ENCODE results near the gene PACS1. TPM values are rescaled to one million over a fixed set of nuclear protein-coding genes. Genes with fewer than 3 reads are reported as not detected.
A peak's percentile ranks its signal among the peaks of the same experiment; 100 is the strongest.

PACS1 gene
- total RNA-seq, 1 experiment from 2014 or later, result 41.1 TPM

- CTCF ChIA-PET, result interaction anchor here (1.2 to 1.9 kb wide), 3 partner anchors 48 to 191 kb away, joined by 3 to 6 read pairs (median 4); partner anchors contain the start of genes BANF1 and EIF1AD
- Histone ChIP-seq H3K9me2 (ENCODE audit: insufficient read depth) (no peaks in the 10 kb centered on the region), H3K9ac (ENCODE audit: low read length) (peak overlapping the region; percentile 79), H2AFZ (ENCODE audit: low read depth, low read length, poor library complexity, severe bottlenecking) (no peak overlapping the region), H3K4me2 (ENCODE audit: low read length) (peak overlapping the region; percentile 92), H3K9me3 (ENCODE audit: control insufficient read depth in 1 of 2, insufficient read depth in 1 of 2, low read depth in 1 of 2, low read length in 2 of 2) (no peaks in the 10 kb centered on the region), H4K20me1 (ENCODE audit: insufficient read depth) (no peaks in the 10 kb centered on the region), H3K27ac (ENCODE audit: low read depth, low read length) (peak overlapping the region; percentile 83), H3K4me3 (replicated peaks in 1 of 2; ENCODE audit: low read depth in 1 of 2, low read length in 2 of 2) (peak overlapping the region in 1 of 2 experiments; percentile 79; a peak in 3 of 4 replicates), H3K27me3 (ENCODE audit: insufficient read depth, low read length) (no peaks in the 10 kb centered on the region), H3K36me3 (ENCODE audit: control insufficient read depth in 1 of 2, insufficient read depth in 2 of 2, low read length in 2 of 2) (peaks cover 12 to 14% of the 10 kb centered on the region in 2 experiments; a peak in 3 of 4 replicates), H3K79me2 (ENCODE audit: insufficient read depth, low read length) (peaks cover 33% of the 10 kb centered on the region), H3K4me1 (ENCODE audit: control insufficient read depth in 1 of 2, insufficient read depth in 2 of 2, low read length in 2 of 2) (peaks cover 21% of the 10 kb centered on the region in 2 experiments)
- TF ChIP-seq CTCF (IDR thresholded peaks at IDR 0.05 in 2 of 3, conservative IDR thresholded peaks at IDR 0.05 in 1 of 3; ENCODE audit: borderline replicate concordance in 1 of 3, insufficient read depth in 1 of 3, low read depth in 2 of 3, low read length in 2 of 3) (peak in 2 of 3 experiments; percentile 7 to 14; a peak in 1 of 6 replicates), CEBPB (IDR thresholded peaks at IDR 0.05; ENCODE audit: low read depth) (no peak)
- intact Hi-C loops (cut with micrococcal nuclease), result no loop called here
- DNase-seq (ENCODE audit: low read depth, low spot score) (no peak), ATAC-seq (no peak)
- POLR2A ChIA-PET, result interaction anchor here (1.8 kb wide), 1 partner anchor 159 kb away, joined by 5 read pairs; no protein-coding TSS in a partner anchor
- no TSS peak for BruUV-seq (replicated peaks)
- RAD21 ChIA-PET (ENCODE audit: low non-redundant PET in 1 of 2, low total read pairs in 2 of 2, uncharacterized antibody in 2 of 2, unreplicated experiment in 2 of 2), result interaction anchor here in 1 of 2 experiments (0.6 kb wide), 1 partner anchor 191 kb away, joined by 3 read pairs; no protein-coding TSS in a partner anchor
These were observed 19.4 kb upstream of the PACS1 start for GRCh38 chr11:66050581-66051231.

GRCh38 chr11:66051371-66051765 is 18.7 kb upstream of the PACS1 start:
- Histone ChIP-seq H3K36me3 (ENCODE audit: control insufficient read depth in 1 of 2, insufficient read depth in 2 of 2, low read length in 2 of 2) (peaks cover 17 to 20% of the 10 kb centered on the region in 2 experiments; a peak in 3 of 4 replicates), H3K9me2 (ENCODE audit: insufficient read depth) (no peaks in the 10 kb centered on the region), H3K4me2 (ENCODE audit: low read length) (peak overlapping the region; percentile 92), H3K9me3 (ENCODE audit: control insufficient read depth in 1 of 2, insufficient read depth in 1 of 2, low read depth in 1 of 2, low read length in 2 of 2) (no peaks in the 10 kb centered on the region), H2AFZ (ENCODE audit: low read depth, low read length, poor library complexity, severe bottlenecking) (no peak overlapping the region), H3K9ac (ENCODE audit: low read length) (peak overlapping the region; percentile 79), H3K27ac (ENCODE audit: low read depth, low read length) (peak overlapping the region; percentile 83), H3K27me3 (ENCODE audit: insufficient read depth, low read length) (no peaks in the 10 kb centered on the region), H4K20me1 (ENCODE audit: insufficient read depth) (no peaks in the 10 kb centered on the region), H3K79me2 (ENCODE audit: insufficient read depth, low read length) (peaks cover 40% of the 10 kb centered on the region), H3K4me1 (ENCODE audit: control insufficient read depth in 1 of 2, insufficient read depth in 2 of 2, low read length in 2 of 2) (peaks cover 21% of the 10 kb centered on the region in 2 experiments), H3K4me3 (replicated peaks in 1 of 2; ENCODE audit: low read depth in 1 of 2, low read length in 2 of 2) (peak overlapping the region; percentile 60 to 79)
- DNase-seq (ENCODE audit: low read depth, low spot score) (no peak), ATAC-seq (no peak)
- RAD21 ChIA-PET (ENCODE audit: low non-redundant PET in 1 of 2, low total read pairs in 2 of 2, uncharacterized antibody in 2 of 2, unreplicated experiment in 2 of 2), result interaction anchor here in 1 of 2 experiments (0.6 kb wide), 1 partner anchor 192 kb away, joined by 3 read pairs; no protein-coding TSS in a partner anchor
- TF ChIP-seq ZNF274 (IDR thresholded peaks at IDR 0.05; ENCODE audit: low read depth, low read length) (no peak), EZH2phosphoT487 (IDR thresholded peaks at IDR 0.05; ENCODE audit: borderline replicate concordance) (no peak), POLR2AphosphoS5 (IDR thresholded peaks at IDR 0.05; ENCODE audit: low read depth, low read length) (no peak), JUND (IDR thresholded peaks at IDR 0.05) (no peak)
- intact Hi-C loops (cut with micrococcal nuclease), result no loop called here
- POLR2A ChIA-PET, result interaction anchor here (1.8 kb wide), 1 partner anchor 159 kb away, joined by 5 read pairs; no protein-coding TSS in a partner anchor
- TSS peak; percentile 98 for BruUV-seq (replicated peaks)
- CTCF ChIA-PET, result interaction anchor here (0.9 to 1.9 kb wide), 4 partner anchors 16 to 192 kb away, joined by 3 to 6 read pairs (median 4); partner anchors contain the start of genes BANF1 and EIF1AD

Measured in HCT116 (cell line).